ENCODE results near the gene CDH9. TPM values are rescaled to one million over a fixed set of nuclear protein-coding genes. Genes with fewer than 3 reads are reported as not detected.

The CDH9 gene
- not detected in 5 replicates for total RNA-seq (2022; extraction: Qiagen RNA extraction; ENCODE audit: low read depth)

GRCh38 chr5:27038476-27038875 lies at the start of gene CDH9:
Gene CDH9 (minus strand): TSS chr5:27038586. CDS start chr5:26988333, 50,253 bp downstream.

